ENCODE results near the gene TMEM151B. TPM values are rescaled to one million over a fixed set of nuclear protein-coding genes. Genes with fewer than 3 reads are reported as not detected.

TMEM151B gene
- total and polyA plus RNA-seq, 2 of the 13 experiments (the other 11 are each of a cell fraction or from before 2014, with no cell fraction given), result not detected

- TF ChIP-seq ZNF142 (CRISPR knock-in tag; IDR thresholded peaks at IDR 0.05) (peak; percentile 89), TSC22D2 (CRISPR knock-in tag; IDR thresholded peaks at IDR 0.05; ENCODE audit: borderline replicate concordance) (peak; percentile 93), ZMYM2 (CRISPR knock-in tag; IDR thresholded peaks at IDR 0.05) (peak; percentile 99), KDM4B (CRISPR knock-in tag; IDR thresholded peaks at IDR 0.05) (peak; percentile 99), ZFP82 (CRISPR knock-in tag; IDR thresholded peaks at IDR 0.05; ENCODE audit: borderline replicate concordance) (peak; percentile 86; the same call in 1 of the 2 replicates), ZNF431 (CRISPR knock-in tag; IDR thresholded peaks at IDR 0.05; ENCODE audit: borderline replicate concordance, low read depth) (peak; percentile 58; the same call in 1 of the 2 replicates), CHCHD3 (CRISPR knock-in tag; IDR thresholded peaks at IDR 0.05) (peak; percentile 51; the same call in 1 of the 2 replicates), ZNF7 (CRISPR knock-in tag; IDR thresholded peaks at IDR 0.05) (0 out of 2 replicates have a peak, but pooled peaks have one; percentile 56), GLMP (CRISPR knock-in tag; IDR thresholded peaks at IDR 0.05; ENCODE audit: borderline replicate concordance) (no peak), REPIN1 (CRISPR knock-in tag; IDR thresholded peaks at IDR 0.05; ENCODE audit: borderline replicate concordance, low read depth) (peak; percentile 100), RARG (CRISPR knock-in tag; IDR thresholded peaks at IDR 0.05; ENCODE audit: low read depth) (peak; percentile 84; the same call in 1 of the 2 replicates), NFYC (CRISPR knock-in tag; IDR thresholded peaks at IDR 0.05) (peak; percentile 71), ZSCAN25 (CRISPR knock-in tag; IDR thresholded peaks at IDR 0.05) (peak; percentile 83; the same call in 1 of the 2 replicates), RORA (CRISPR knock-in tag; IDR thresholded peaks at IDR 0.05) (no peak), SMYD3 (CRISPR knock-in tag; IDR thresholded peaks at IDR 0.05) (peak; percentile 84; the same call in 1 of the 2 replicates), TOE1 (CRISPR knock-in tag; IDR thresholded peaks at IDR 0.05) (peak; percentile 99), DMAP1 (CRISPR knock-in tag; IDR thresholded peaks at IDR 0.05) (peak; percentile 97), TFDP2 (CRISPR knock-in tag; IDR thresholded peaks at IDR 0.05) (peak; percentile 98), ZBTB42 (CRISPR knock-in tag; IDR thresholded peaks at IDR 0.05) (no peak; the same call in 1 of the 2 replicates), ZC3H4 (CRISPR knock-in tag; IDR thresholded peaks at IDR 0.05; ENCODE audit: borderline replicate concordance) (no peak; the same call in 1 of the 2 replicates), ZNF678 (CRISPR knock-in tag; IDR thresholded peaks at IDR 0.05) (no peak)
Observed at GRCh38 chr6:44312901-44313788, 42.9 kb downstream of the TMEM151B start, which contains the start of gene AARS2 (continued).

All from HepG2 (cell line).